GF-D8 (cell line): ENCODE results near the gene GAMT.
"Not testable (repeated sequence)": the region's sequence is repeated elsewhere in the genome, so short reads cannot be mapped to it uniquely, and the experiment has no call there.

ENCODE experiments used
- DNase-seq: peaks from one replicate; lab custom pipeline; 2025; lab: John Stamatoyannopoulos, UW

Gene GAMT

GRCh38 chr19:1401138-1401888 is at the start of gene GAMT:
TSS of gene GAMT (minus strand) at chr19:1401542. CDS start at chr19:1401476, 66 bp downstream.
- no peak for DNase-seq

GRCh38 chr19:1449467-1450442 is 48.4 kb upstream of the GAMT start, which contains the start of gene APC2:
TSS of gene APC2 (plus strand) at chr19:1450121. CDS start at chr19:1453002, 2,881 bp downstream.
- DNase-seq: no peak

GRCh38 chr19:1447944-1448343 is 46.6 kb upstream of the GAMT start:
- DNase-seq: no peak

GRCh38 chr19:1447504-1447903 is 46.2 kb upstream of the GAMT start:
- no peak for DNase-seq

GRCh38 chr19:1446713-1447481 is 45.6 kb upstream of the GAMT start:
- no peak for DNase-seq

- no peak for DNase-seq
These were observed 44.8 kb upstream of the GAMT start for GRCh38 chr19:1445932-1446712.

GRCh38 chr19:1445185-1445931 is 44.0 kb upstream of the GAMT start:
- no peak for DNase-seq

- DNase-seq: no peak
These were observed 40.5 kb upstream of the GAMT start for GRCh38 chr19:1441677-1442438.

- no peak for DNase-seq
These were observed 39.7 kb upstream of the GAMT start for GRCh38 chr19:1441022-1441426.

- DNase-seq: no peak
These were observed 39.1 kb upstream of the GAMT start for GRCh38 chr19:1440418-1440801.

GRCh38 chr19:1439525-1440417 is 38.4 kb upstream of the GAMT start:
- not testable (repeated sequence) for DNase-seq

GRCh38 chr19:1438933-1439354 is 37.6 kb upstream of the GAMT start:
- DNase-seq: no peak

- DNase-seq: peak; percentile 74
These were observed 36.9 kb upstream of the GAMT start, which contains the start of gene RPS15 for GRCh38 chr19:1438035-1438932. TSS of gene RPS15 (plus strand) at chr19:1438396. CDS start at chr19:1438426, 30 bp downstream.

- DNase-seq: no peak
These were observed 36.3 kb upstream of the GAMT start for GRCh38 chr19:1437609-1438008.

- DNase-seq: no peak
These were observed 34.1 kb upstream of the GAMT start for GRCh38 chr19:1435378-1435989.

- DNase-seq: no peak
These were observed 33.3 kb upstream of the GAMT start for GRCh38 chr19:1434577-1435060.

GRCh38 chr19:1434040-1434366 is 32.7 kb upstream of the GAMT start:
- DNase-seq: no peak
